GM18526 (cell line): ENCODE data around the gene MYOM1.

Experiments used
- POLR2A ChIP-seq: IDR thresholded peaks from 3 replicates; pipeline ENCODE4 v1.6.1; 2011; ENCODE audit not compliant: insufficient read length; ENCODE audit errors: extremely low read depth

Gene MYOM1

DNA sequence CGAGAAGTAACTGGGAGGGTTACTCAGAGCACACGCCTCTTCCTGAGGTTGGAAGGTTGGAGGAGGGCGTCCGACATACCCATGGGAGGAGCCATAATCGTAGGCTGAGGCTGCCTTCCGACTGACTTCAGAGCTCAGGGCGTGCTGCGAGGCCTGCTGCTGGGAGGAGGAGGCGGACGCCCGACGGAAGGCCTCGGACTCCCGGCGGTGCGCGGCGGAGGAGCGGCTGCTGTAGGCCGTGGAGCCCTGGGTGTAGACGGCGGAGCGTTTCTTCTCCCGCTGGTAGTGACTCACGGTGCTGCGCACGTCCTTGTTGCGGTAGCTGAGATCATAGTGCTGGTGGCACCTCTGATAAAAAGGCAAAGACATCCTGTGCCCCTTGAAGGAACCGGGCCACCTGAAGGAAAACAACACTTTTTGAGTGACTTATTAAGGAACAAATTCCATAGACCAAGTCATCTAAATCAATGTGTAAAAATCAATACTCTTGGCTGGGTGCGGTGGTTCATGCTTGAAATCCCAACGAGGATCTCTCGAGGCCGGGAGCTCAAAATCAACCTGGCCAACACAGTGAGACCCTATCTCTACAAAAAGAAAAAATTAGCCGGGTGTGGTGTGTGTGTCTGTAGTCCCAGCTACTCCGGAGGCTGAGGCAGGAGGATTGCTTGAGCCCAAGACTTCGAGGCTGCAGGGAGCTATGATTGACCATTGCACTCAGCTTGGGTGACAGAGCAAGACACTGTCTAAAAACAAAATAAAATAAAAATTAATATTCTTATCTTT is 4.7 kb downstream of the MYOM1 start:
- TF ChIP-seq POLR2A, result no peak

DNA sequence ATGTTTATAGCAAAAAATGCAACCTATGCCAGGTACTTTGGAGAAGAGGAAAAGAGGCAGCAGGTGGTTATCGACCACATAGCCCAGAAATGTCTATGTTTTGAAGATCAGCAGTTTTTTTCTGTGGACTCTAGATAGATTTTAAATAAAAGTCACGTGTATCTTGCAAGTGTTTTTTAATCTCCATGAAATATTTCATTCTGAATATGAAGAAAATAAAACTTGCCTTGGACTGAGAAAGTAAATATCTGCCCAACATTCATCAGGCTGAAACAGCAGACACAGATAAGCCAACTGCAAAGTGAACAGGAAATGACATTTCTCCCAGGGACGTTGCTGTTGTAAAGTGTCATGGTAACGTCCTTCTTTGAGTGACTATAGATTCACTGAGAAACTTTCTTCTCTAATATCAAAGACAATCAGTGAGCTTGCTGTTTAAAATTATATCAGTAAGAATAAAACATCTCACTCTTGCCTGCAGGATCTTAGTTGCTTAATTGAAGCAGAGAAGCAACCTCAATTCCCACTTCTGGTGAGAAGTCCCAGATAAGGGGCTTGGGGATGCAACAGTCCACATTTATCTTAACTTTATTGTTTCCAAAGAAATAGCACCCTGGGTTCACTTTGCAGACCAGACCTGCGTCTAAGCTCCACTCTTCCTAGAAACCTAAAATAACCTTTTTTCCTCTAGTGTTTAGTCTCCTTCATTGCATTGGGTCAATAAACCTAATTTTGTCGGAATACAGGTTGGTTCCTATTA is 6.3 kb downstream of the MYOM1 start:
- no peak for TF ChIP-seq POLR2A

DNA sequence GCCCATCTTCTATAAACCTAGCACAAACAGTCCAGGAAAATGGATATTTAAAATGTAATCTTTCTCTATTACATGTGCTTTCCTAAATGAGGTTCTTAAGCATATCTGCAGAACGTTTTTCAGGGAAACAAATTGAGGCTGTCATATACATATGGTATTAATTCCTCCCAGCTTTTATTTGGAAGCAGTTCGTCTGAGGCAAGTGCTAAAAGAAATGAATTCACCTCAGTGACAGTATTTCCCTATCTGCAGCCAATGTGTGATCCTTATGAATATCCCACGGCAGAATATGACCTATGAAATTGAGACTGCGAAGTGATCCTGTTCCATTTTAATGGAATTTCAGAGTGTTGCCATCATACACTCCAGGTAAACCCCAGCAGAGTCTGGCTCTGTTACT is 7.1 kb downstream of the MYOM1 start:
- no peak for TF ChIP-seq POLR2A

DNA sequence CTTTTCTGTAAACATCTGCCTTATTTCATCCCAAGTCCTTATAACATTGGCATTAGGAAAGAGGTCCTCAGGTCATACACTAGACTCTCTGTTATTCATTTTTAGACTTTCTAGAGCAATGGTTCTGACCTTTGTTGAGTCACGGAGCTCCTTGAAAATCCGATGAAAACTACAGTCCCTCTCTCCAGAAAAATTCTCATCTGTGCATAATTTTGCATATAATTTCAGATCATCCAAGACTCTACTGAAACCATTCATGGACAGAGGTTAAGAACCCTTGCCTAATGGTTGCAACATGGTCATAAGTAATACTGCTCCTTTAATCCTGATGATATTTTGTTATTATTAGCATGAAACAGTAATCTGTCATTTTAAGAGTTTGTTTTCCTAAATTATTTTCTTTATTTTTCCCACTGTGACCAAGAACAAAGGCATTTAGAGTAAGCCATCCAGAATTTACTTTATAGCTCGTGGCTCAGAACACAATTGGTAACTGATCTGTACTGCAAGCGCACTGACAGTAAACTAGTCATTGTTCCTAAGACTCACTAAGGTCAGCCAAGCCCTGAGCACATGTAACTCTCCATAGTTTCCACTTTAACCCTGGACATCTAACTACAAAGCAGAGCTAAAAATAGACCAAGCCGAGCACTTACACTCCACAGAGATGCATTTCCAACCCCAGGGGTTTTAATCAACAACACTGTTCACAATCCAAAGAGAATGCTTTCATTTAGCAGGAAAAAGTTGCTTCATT is 8.4 kb downstream of the MYOM1 start:
- TF ChIP-seq POLR2A, result no peak

GRCh38 chr18:3209859-3210569 is 9.8 kb downstream of the MYOM1 start:
- no peak for TF ChIP-seq POLR2A

GRCh38 chr18:3207565-3207964 is 12.2 kb downstream of the MYOM1 start:
- TF ChIP-seq POLR2A, result no peak

DNA sequence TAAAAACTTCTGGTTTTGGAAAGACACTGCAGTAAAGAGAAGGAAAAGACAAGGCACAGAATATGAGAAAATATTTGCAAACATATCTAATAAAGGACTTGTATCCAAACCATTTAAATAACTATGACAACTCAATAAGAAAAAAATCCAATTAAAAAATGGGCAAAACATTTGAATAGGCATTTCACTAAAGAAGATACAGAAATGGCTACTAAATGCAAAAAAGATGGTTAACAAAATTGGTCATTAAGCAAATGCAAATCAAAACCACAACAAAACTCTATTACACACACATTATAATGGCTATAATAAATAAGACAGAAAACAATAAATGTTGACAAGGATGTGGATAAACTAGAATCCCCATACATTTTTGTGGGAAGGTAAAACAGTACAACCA is 14.5 kb downstream of the MYOM1 start:
- TF ChIP-seq POLR2A, result no peak

- no peak for TF ChIP-seq POLR2A
Observed at GRCh38 chr18:3199942-3200645, 19.7 kb downstream of the MYOM1 start.

DNA sequence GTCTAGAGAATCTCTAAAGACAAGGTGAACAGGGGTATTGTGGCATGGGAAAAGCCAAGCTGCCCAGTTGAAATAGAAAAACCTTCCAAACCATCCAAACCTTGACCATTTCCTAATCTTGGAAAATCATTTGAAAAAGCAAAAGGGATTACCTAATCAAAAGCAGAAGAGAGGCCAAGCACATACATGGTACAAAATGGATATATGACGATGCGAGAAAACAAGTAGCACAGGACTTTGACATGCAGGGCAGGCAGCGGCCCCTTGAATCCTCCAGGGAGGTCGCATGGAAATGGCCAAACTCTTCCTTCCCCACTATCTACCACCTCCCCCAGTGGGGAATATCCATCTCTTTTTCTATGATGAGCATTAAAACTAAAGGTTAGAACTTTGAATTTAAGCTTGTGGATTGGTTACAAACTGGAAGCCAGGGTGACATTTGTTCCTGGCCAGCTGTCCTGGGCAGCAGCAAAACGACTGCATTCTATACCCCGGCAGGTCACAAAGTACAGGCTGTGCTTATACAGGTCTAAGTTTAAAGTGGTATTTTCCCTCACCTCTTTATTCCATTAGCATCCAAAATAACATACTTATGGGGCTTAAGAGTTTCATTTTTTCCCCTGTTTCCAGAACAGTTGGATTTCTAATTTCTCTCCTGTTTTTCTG is 24.7 kb downstream of the MYOM1 start:
- no peak for TF ChIP-seq POLR2A

DNA sequence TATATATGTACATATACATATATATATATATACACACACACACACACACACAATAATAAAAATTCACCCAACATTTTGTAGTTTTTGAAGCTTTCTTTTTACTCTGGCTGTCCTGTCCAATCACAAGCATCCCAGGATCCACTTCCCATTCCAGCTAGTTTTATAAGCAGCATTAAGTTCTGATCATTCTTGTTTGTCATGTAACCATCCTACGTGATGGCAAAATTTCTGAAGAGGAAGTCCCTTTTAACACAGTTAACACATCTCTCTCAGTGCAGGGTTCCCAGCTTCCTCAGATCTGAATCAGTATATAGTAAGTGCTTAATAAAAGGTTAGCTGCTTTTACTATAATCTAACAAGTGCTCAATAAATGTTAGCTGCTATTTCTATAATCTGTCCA is 26.4 kb downstream of the MYOM1 start:
- no peak for TF ChIP-seq POLR2A

- TF ChIP-seq POLR2A, result no peak
Observed at GRCh38 chr18:3192752-3193151, 27.0 kb downstream of the MYOM1 start.

GRCh38 chr18:3192286-3192685 is 27.5 kb downstream of the MYOM1 start:
- no peak for TF ChIP-seq POLR2A

DNA sequence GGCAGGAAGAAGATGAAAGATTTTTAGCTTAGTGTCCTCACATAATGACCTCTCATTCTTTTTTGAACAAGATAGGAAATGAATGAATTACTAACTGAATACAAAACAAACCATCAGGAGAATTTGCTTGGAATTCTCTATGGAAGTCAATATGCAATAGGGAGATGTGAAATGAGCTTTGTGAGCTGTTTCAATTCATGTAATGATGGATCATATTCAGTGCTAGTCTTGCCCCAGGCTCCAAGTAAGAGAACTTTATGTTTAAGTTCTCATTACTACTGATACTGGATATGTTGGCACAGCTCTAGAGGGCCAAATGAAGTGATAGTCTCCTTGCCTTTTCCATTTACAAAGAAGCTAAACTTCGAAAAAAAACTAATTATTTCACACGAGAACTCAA is 29.2 kb downstream of the MYOM1 start:
- no peak for TF ChIP-seq POLR2A

GRCh38 chr18:3189884-3190283 is 29.9 kb downstream of the MYOM1 start:
- no peak for TF ChIP-seq POLR2A
